BJ (cell line): Measurements from ENCODE around the gene PPID. TPM values are rescaled to one million over a fixed set of nuclear protein-coding genes. Genes with fewer than 3 reads are reported as not detected.
"Not testable (repeated sequence)": the region's sequence is repeated elsewhere in the genome, so short reads cannot be mapped to it uniquely, and the experiment has no call there.

Experiments used
- CTCF ChIA-PET: fragments of 350-600 bp; formaldehyde crosslinking; extraction: SDS; loops from one replicate; lab custom pipeline; 2021; ENCODE audit warnings: antibody characterized with exemption, inconsistent platforms; lab: Yijun Ruan, JAX
- POLR2A ChIA-PET: fragments of 300-600 bp; sonication (Branson Sonifier 250); formaldehyde crosslinking; extraction: SDS; loops from one replicate; lab custom pipeline; 2021; ENCODE audit warnings: antibody characterized with exemption; lab: Charles Lee
- DNase-seq: peaks from one replicate; pipeline ENCODE4 v3.0.0-alpha.2; 2011; ENCODE audit warnings: low read depth
- H3K27me3 ChIP-seq: 2 replicates; pipeline ENCODE4 v1.6.0; 2011; ENCODE audit warnings: low read length; ENCODE audit not compliant: control insufficient read depth, insufficient read depth
- H3K36me3 ChIP-seq: 2 replicates; pipeline ENCODE4 v1.5.1; 2011; ENCODE audit warnings: low read length; ENCODE audit not compliant: control insufficient read depth, insufficient read depth
- H3K4me3 ChIP-seq: 2 replicates; pipeline ENCODE4 v1.5.1; 2011; ENCODE audit warnings: low read depth, mild to moderate bottlenecking, control low read depth, low read length
- CTCF ChIP-seq: IDR thresholded peaks from 2 replicates; pipeline ENCODE4 v1.5.1; 2011; ENCODE audit warnings: low read depth, mild to moderate bottlenecking, control low read depth, inconsistent platforms, low read length, moderate library complexity; ENCODE audit not compliant: insufficient read depth
- polyA plus RNA-seq: library from polyadenylated mRNA; depleted of rRNA; stranded (reverse); fragments of >200 nt; gene quantifications from 2 replicates; pipeline ENCODE4 v1.2.3, GENCODE V29; 2011

The PPID gene
- polyA plus RNA-seq, 1 experiment, result 11.3 TPM

GRCh38 chr4:158670975-158671664 is 52.1 kb downstream of the PPID start:
- ChIA-PET POLR2A (no interaction called here), CTCF (interaction anchor here (1.1 to 1.4 kb wide), 3 partner anchors 9 to 44 kb away, joined by 3 to 5 read pairs (median 4); no protein-coding TSS in a partner anchor)
- no peaks in the 10 kb centered on the region; the same call in 1 of the 2 replicates for H3K36me3 ChIP-seq
- no peak for TF ChIP-seq CTCF
- H3K4me3 ChIP-seq, result peak overlapping the region; percentile 71
- peak; percentile 32 for DNase-seq
- no peaks in the 10 kb centered on the region for H3K27me3 ChIP-seq

GRCh38 chr4:158669310-158669709 is 53.9 kb downstream of the PPID start:
- H3K27me3 ChIP-seq, result no peaks in the 10 kb centered on the region
- no peak for TF ChIP-seq CTCF
- H3K4me3 ChIP-seq, result no peak overlapping the region
- POLR2A ChIA-PET, result no interaction called here
- no peaks in the 10 kb centered on the region; the same call in 1 of the 2 replicates for H3K36me3 ChIP-seq
- no peak for DNase-seq
- CTCF ChIA-PET, result interaction anchor here (1.1 kb wide), 1 partner anchor 182 kb away, joined by 3 read pairs; no protein-coding TSS in a partner anchor

- ChIA-PET POLR2A (no interaction called here), CTCF (interaction anchor here (0.6 to 1.4 kb wide), 4 partner anchors 8 to 534 kb away, joined by 3 to 4 read pairs (median 4); no protein-coding TSS in a partner anchor)
- peak; percentile 67 for TF ChIP-seq CTCF
- no peak for DNase-seq
- H3K27me3 ChIP-seq, result no peaks in the 10 kb centered on the region
- H3K4me3 ChIP-seq, result no peak overlapping the region
- H3K36me3 ChIP-seq, result no peaks in the 10 kb centered on the region; the same call in 1 of the 2 replicates
Observed at GRCh38 chr4:158667651-158668198, 55.5 kb downstream of the PPID start.

- no peak for DNase-seq
- H3K36me3 ChIP-seq, result no peaks in the 10 kb centered on the region; the same call in 1 of the 2 replicates
- POLR2A ChIA-PET, result no interaction called here
- CTCF ChIA-PET, result interaction anchor here (1.0 kb wide), 2 partner anchors 19 to 38 kb away, joined by 3 read pairs; no protein-coding TSS in a partner anchor
- no peaks in the 10 kb centered on the region for H3K27me3 ChIP-seq
- no peak for TF ChIP-seq CTCF
- H3K4me3 ChIP-seq, result no peak overlapping the region
Observed at GRCh38 chr4:158666892-158667291, 56.3 kb downstream of the PPID start.

- POLR2A ChIA-PET, result no interaction called here
- no peaks in the 10 kb centered on the region; the same call in 1 of the 2 replicates for H3K36me3 ChIP-seq
- no peak overlapping the region for H3K4me3 ChIP-seq
- CTCF ChIA-PET, result no interaction called here
- DNase-seq, result no peak
- TF ChIP-seq CTCF, result no peak
- H3K27me3 ChIP-seq, result no peaks in the 10 kb centered on the region
Observed at GRCh38 chr4:158664806-158665205, 58.4 kb downstream of the PPID start.

- POLR2A ChIA-PET, CTCF ChIA-PET: not testable (repeated sequence)
Observed at GRCh38 chr4:158663707-158664625, 59.2 kb downstream of the PPID start.

GRCh38 chr4:158663255-158663654 is 59.9 kb downstream of the PPID start:
- POLR2A ChIA-PET, H3K4me3 ChIP-seq, CTCF ChIA-PET, H3K27me3 ChIP-seq, DNase-seq, H3K36me3 ChIP-seq: not testable (repeated sequence)

More at GRCh38 chr4:158663707-158664625, 59.2 kb downstream of the PPID start:
- H3K4me3 ChIP-seq, H3K36me3 ChIP-seq, DNase-seq, H3K27me3 ChIP-seq: not testable (repeated sequence)
